Nephron (organoid): ENCODE measurements around the gene B3GNT9.
"Not testable (repeated sequence)": the region's sequence is repeated elsewhere in the genome, so short reads cannot be mapped to it uniquely, and the experiment has no call there.

Experiments
- H3K27ac Mint-ChIP-seq, 3 experiments: 2 replicates each; pipeline ENCODE4 v1.8.0; 2020; ENCODE audit warnings: mixed read lengths in 3 of 3, mild to moderate bottlenecking in 2 of 3, moderate library complexity in 1 of 3
- H3K27me3 Mint-ChIP-seq: 2 replicates; pipeline ENCODE4 v1.8.0; 2021; ENCODE audit warnings: low read depth, mild to moderate bottlenecking, moderate library complexity, mixed read lengths
- H3K36me3 Mint-ChIP-seq: 2 replicates; pipeline ENCODE4 v1.8.0; 2020; ENCODE audit warnings: low read depth, mixed read lengths
- H3K4me1 Mint-ChIP-seq: 2 replicates; pipeline ENCODE4 v1.8.0; 2020; ENCODE audit warnings: mixed read lengths
- H3K4me3 Mint-ChIP-seq, 3 experiments: 2 replicates each; pipeline ENCODE4 v1.8.0; 2020; ENCODE audit warnings: mild to moderate bottlenecking in 3 of 3, mixed read lengths in 3 of 3, moderate library complexity in 2 of 3
- H3K9me3 Mint-ChIP-seq: 2 replicates; pipeline ENCODE4 v1.8.0; 2020; ENCODE audit warnings: mixed read lengths
- CTCF ChIP-seq, 3 experiments: fragments of 200-600 bp; sonication (generic); IDR thresholded peaks; one replicate each; pipeline ENCODE4 v1.5.0; 2021; ENCODE audit warnings: antibody characterized with exemption in 3 of 3; ENCODE audit not compliant: unreplicated experiment in 3 of 3

The B3GNT9 gene

GRCh38 chr16:67142342-67142741 is 8.5 kb downstream of the B3GNT9 start:
- peaks cover 75% of the 10 kb centered on the region for H3K36me3 Mint-ChIP-seq
- H3K4me3 Mint-ChIP-seq = no peak overlapping the region
- H3K27ac Mint-ChIP-seq = no peak overlapping the region
- H3K4me1 Mint-ChIP-seq = peaks cover 4% of the 10 kb centered on the region
- H3K9me3 Mint-ChIP-seq = no peaks in the 10 kb centered on the region
- no peak for TF ChIP-seq CTCF (IDR thresholded peaks at IDR 0.05; ENCODE audit: unreplicated experiment in 3 of 3)
- no peaks in the 10 kb centered on the region for H3K27me3 Mint-ChIP-seq

DNA sequence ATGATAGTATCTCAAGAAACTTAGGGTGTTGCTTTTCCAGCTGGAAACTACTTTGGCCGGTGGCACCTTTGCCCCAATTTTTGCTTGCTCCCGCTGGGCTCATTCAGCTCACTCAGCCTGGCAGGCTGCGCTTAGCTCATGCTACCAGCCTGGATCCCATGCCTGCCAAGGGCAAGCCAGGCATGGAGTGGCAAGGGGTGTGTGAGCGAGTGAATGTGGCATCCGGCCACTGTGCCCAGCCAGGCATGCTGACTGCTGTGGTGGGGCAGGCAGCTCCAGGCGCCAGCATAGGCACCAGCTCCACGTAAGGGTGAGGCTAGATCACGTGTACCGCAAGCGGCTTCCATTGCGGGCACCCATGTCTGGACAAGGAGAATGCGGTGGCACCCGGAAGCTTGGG is 9.4 kb downstream of the B3GNT9 start:
- peaks cover 66% of the 10 kb centered on the region for H3K36me3 Mint-ChIP-seq
- H3K27ac Mint-ChIP-seq = no peak overlapping the region
- peaks cover 4% of the 10 kb centered on the region for H3K4me1 Mint-ChIP-seq
- H3K9me3 Mint-ChIP-seq = no peaks in the 10 kb centered on the region
- H3K27me3 Mint-ChIP-seq = no peaks in the 10 kb centered on the region
- TF ChIP-seq CTCF (IDR thresholded peaks at IDR 0.05; ENCODE audit: unreplicated experiment in 3 of 3) = no peak
- no peak overlapping the region for H3K4me3 Mint-ChIP-seq

DNA sequence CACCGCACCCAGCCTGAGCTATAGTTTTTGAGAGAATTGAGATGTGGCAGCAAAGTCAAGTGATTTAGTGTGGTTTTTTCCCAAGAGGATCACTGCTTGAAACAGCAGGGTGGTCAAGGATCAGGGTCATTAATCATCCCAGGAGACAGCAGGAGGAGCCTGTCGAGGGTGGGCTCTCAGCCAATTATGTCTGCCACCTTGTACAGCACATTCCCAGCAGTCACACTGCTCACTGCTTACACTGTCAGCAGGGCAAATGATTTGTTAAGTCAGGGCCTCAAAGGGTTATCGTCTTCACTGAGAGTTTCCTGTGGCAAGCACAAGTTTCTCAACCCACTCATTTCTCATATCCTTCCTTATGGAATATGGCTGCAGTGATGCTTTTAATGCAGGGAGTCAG is 13.2 kb downstream of the B3GNT9 start:
- Mint-ChIP-seq H3K9me3 (no peaks in the 10 kb centered on the region), H3K36me3 (peaks cover 59% of the 10 kb centered on the region), H3K27me3 (no peaks in the 10 kb centered on the region), H3K4me1 (peaks cover 4% of the 10 kb centered on the region), H3K4me3 (no peak overlapping the region), H3K27ac (peak overlapping the region; percentile 54 to 79 (median 68))
- no peak for TF ChIP-seq CTCF (IDR thresholded peaks at IDR 0.05; ENCODE audit: unreplicated experiment in 3 of 3)

DNA sequence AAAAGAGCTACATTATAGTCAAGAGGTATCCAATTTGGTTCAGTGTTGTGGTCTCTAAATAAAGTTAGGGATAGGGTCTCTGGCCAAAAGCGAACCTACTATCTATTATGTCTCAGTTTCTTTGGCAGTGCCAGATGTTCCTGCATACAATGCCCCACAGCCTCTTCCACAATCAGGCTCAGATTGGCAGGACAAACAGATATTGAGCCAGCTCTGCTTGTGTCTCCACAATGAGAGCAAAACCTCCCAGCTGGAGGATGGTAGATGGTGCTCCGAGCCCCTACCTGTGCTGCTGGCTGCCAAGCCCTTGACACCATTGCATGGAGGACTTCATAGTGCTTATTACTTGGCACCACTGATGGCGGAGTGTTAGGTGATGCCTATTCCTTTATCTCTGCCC is 21.4 kb downstream of the B3GNT9 start:
- Mint-ChIP-seq H3K36me3 (peaks cover 56% of the 10 kb centered on the region), H3K4me1 (peaks cover 29% of the 10 kb centered on the region), H3K27ac (no peak overlapping the region), H3K4me3 (no peak overlapping the region), H3K9me3 (no peaks in the 10 kb centered on the region), H3K27me3 (no peaks in the 10 kb centered on the region)
- TF ChIP-seq CTCF (IDR thresholded peaks at IDR 0.05; ENCODE audit: unreplicated experiment in 3 of 3) = no peak

DNA sequence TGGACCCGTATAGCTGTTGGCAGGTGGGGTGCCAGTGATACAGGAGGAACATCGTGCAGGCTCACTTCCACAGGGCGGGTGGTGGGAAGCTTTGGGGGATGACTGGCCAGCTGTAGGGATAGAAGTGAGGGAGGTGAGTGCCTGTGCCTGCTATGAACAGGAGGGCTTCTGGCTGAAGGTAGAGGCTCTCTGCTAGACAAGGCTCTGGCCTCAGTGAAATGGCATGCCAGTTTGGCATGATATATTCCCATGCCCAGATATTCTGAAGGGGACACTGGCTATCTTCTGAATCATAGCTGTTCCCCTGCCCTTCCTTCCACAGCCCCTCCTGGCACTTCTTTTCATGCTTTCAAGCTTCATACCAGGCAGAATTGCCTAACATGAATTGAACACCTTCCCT is 21.9 kb downstream of the B3GNT9 start:
- Mint-ChIP-seq H3K4me1 (peaks cover 29% of the 10 kb centered on the region), H3K9me3 (no peaks in the 10 kb centered on the region), H3K27ac (no peak overlapping the region), H3K4me3 (no peak overlapping the region), H3K36me3 (peaks cover 56% of the 10 kb centered on the region), H3K27me3 (no peaks in the 10 kb centered on the region)
- TF ChIP-seq CTCF (IDR thresholded peaks at IDR 0.05; ENCODE audit: unreplicated experiment in 3 of 3) = no peak

- H3K9me3 Mint-ChIP-seq = no peaks in the 10 kb centered on the region
- peaks cover 29% of the 10 kb centered on the region for H3K4me1 Mint-ChIP-seq
- H3K4me3 Mint-ChIP-seq = peak overlapping the region in 1 of 3 experiments; percentile 35
- no peaks in the 10 kb centered on the region for H3K27me3 Mint-ChIP-seq
- no peak overlapping the region for H3K27ac Mint-ChIP-seq
- no peak for TF ChIP-seq CTCF (IDR thresholded peaks at IDR 0.05; ENCODE audit: unreplicated experiment in 3 of 3)
- peaks cover 58% of the 10 kb centered on the region for H3K36me3 Mint-ChIP-seq
Measured at GRCh38 chr16:67128417-67128816, 22.4 kb downstream of the B3GNT9 start.

GRCh38 chr16:67122799-67123198 is 28.0 kb downstream of the B3GNT9 start:
- Mint-ChIP-seq H3K4me1 (peaks cover 16% of the 10 kb centered on the region), H3K36me3 (peaks cover 44% of the 10 kb centered on the region)
- H3K9me3 Mint-ChIP-seq, H3K27ac Mint-ChIP-seq, H3K4me3 Mint-ChIP-seq, H3K27me3 Mint-ChIP-seq: not testable (repeated sequence)
